Uterus (tissue), 2 donors: ENCODE results near the gene FNBP1.

Source experiments
- POLR2A ChIP-seq, 2 donors: fragments of 450-650 bp; IDR thresholded peaks; one replicate each; pipeline ENCODE4 v1.6.1; 2016; ENCODE audit warnings: antibody characterized with exemption in 2 of 2, mild to moderate bottlenecking in 1 of 2, moderate library complexity in 1 of 2
- TF ChIP-seq, protein P1 (sequence below), 4 experiments: fragments of 200-600 bp in 2 of 4; fragments of 450-650 bp in 2 of 4; sonication (generic) in 2 of 4; IDR thresholded peaks; one replicate each; pipeline ENCODE4 v1.5.1; 2016 to 2019; ENCODE audit warnings: antibody characterized with exemption in 4 of 4, mild to moderate bottlenecking in 2 of 4, moderate library complexity in 1 of 4

DNA sequence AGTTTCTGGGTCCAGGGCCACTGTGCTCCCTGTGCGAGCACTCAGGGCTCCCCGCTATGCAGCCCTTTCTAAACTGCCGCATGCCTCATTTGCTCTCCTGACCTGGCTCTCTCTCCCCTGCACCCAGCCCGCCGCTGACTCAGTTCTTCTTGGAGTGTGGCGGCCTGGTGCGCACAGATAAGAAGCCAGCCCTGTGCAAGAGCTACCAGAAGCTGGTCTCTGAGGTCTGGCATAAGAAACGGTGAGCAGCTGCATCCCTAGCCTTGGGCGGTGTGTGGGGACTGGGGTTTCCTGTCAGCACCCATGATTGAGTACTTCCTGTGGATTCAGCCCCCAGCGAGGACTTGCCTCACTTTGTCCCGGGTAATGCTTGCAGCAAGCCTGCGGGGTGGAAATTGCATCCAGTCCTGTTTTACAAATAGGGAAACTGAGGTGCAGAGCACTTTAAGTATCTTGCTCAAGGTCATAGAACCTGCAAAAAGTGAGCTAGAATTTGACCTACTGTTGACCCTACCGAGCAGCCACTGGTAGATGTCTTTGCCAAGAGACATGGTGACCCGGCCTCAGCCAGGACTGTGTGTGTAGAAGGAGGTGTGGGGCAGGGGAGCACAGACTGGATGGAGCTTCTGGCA, 179.8 kb downstream of the FNBP1 start:
- TF ChIP-seq, protein P1, sequence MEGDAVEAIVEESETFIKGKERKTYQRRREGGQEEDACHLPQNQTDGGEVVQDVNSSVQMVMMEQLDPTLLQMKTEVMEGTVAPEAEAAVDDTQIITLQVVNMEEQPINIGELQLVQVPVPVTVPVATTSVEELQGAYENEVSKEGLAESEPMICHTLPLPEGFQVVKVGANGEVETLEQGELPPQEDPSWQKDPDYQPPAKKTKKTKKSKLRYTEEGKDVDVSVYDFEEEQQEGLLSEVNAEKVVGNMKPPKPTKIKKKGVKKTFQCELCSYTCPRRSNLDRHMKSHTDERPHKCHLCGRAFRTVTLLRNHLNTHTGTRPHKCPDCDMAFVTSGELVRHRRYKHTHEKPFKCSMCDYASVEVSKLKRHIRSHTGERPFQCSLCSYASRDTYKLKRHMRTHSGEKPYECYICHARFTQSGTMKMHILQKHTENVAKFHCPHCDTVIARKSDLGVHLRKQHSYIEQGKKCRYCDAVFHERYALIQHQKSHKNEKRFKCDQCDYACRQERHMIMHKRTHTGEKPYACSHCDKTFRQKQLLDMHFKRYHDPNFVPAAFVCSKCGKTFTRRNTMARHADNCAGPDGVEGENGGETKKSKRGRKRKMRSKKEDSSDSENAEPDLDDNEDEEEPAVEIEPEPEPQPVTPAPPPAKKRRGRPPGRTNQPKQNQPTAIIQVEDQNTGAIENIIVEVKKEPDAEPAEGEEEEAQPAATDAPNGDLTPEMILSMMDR (IDR thresholded peaks at IDR 0.05) = no peak
- no peak for TF ChIP-seq POLR2A (IDR thresholded peaks at IDR 0.05)
